IPS-NIHi7 (cell line): ENCODE results near the gene PLEKHO2.

Experiments used
- DNase-seq: peaks from one replicate; pipeline ENCODE4 v3.0.0; 2012; ENCODE audit warnings: mixed read lengths; ENCODE audit errors: extremely low spot score

The PLEKHO2 gene

GRCh38 chr15:64892847-64893403 lies 51.2 kb downstream of the PLEKHO2 start:
- no peak for DNase-seq

GRCh38 chr15:64893481-64894394 lies 52.0 kb downstream of the PLEKHO2 start:
- peak; percentile 96 for DNase-seq

GRCh38 chr15:64894395-64895056 lies 52.8 kb downstream of the PLEKHO2 start:
- peak; percentile 60 for DNase-seq

GRCh38 chr15:64895285-64896065 lies 53.8 kb downstream of the PLEKHO2 start:
- no peak for DNase-seq

- no peak for DNase-seq
Observed at GRCh38 chr15:64896371-64897069, 54.8 kb downstream of the PLEKHO2 start.

GRCh38 chr15:64897345-64897985 lies 55.8 kb downstream of the PLEKHO2 start:
- no peak for DNase-seq

GRCh38 chr15:64898406-64898805 lies 56.7 kb downstream of the PLEKHO2 start:
- no peak for DNase-seq

GRCh38 chr15:64901141-64901540 lies 59.4 kb downstream of the PLEKHO2 start:
- DNase-seq: no peak

- DNase-seq: no peak
Observed at GRCh38 chr15:64901914-64902313, 60.2 kb downstream of the PLEKHO2 start.

- no peak for DNase-seq
Observed at GRCh38 chr15:64902863-64903262, 61.1 kb downstream of the PLEKHO2 start.

- no peak for DNase-seq
Observed at GRCh38 chr15:64903326-64903950, 61.7 kb downstream of the PLEKHO2 start.

- no peak for DNase-seq
Observed at GRCh38 chr15:64904189-64904588, 62.5 kb downstream of the PLEKHO2 start.

- peak; percentile 96 for DNase-seq
Observed at GRCh38 chr15:64905119-64905831, 63.6 kb downstream of the PLEKHO2 start.

- DNase-seq: no peak
Observed at GRCh38 chr15:64905941-64906340, 64.2 kb downstream of the PLEKHO2 start.

GRCh38 chr15:64906402-64906801 lies 64.7 kb downstream of the PLEKHO2 start:
- DNase-seq: no peak

GRCh38 chr15:64907991-64908390 lies 66.3 kb downstream of the PLEKHO2 start:
- no peak for DNase-seq

- no peak for DNase-seq
Observed at GRCh38 chr15:64909546-64909945, 67.8 kb downstream of the PLEKHO2 start.

GRCh38 chr15:64911311-64912186 lies 69.8 kb downstream of the PLEKHO2 start, which contains the start of gene ANKDD1A:
ANKDD1A (plus strand) TSS chr15:64911902; CDS start chr15:64911931, 29 bp downstream.
- peak; percentile 91 for DNase-seq
